Activated gamma-delta T cell (primary cell): ENCODE measurements around the gene USP32.
"Not testable (repeated sequence)": the region's sequence is repeated elsewhere in the genome, so short reads cannot be mapped to it uniquely, and the experiment has no call there.

ENCODE experiments used
- DNase-seq: peaks from one replicate; lab custom pipeline; 2025; lab: John Stamatoyannopoulos, UW

The USP32 gene

DNA sequence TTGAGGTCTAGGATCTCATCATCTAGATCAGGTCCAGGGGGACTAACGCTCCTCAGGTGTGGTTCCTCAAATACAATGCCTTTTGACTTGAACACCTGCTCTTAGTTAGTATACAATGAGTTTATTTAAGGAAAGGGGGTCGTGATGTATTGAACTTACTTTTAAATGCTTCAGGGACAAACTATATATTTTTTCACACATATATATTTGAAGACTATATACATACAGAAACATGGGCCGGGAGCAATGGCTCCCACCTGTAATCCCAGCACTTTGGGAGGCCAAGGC lies 11.5 kb upstream of the USP32 start:
- no peak for DNase-seq

DNA sequence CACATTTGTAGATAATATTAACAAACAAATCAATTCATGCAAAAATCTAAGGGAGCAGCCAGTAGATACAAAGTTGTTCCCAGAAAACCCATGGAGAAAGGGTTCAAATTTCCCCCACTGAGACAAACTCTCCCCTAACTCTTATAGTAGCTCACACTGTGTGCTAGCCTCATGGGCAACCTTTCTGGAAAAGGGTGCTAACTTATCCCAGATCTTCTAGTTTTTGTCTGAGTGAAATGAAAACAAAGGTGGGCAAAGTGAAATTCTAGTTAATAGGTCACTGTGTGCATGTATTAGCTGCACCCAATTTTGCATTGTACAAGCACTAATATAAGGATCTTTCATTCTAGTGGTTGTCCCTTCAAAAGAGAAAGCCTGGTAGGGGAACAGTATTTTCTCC lies 9.9 kb upstream of the USP32 start:
- DNase-seq: no peak

DNA sequence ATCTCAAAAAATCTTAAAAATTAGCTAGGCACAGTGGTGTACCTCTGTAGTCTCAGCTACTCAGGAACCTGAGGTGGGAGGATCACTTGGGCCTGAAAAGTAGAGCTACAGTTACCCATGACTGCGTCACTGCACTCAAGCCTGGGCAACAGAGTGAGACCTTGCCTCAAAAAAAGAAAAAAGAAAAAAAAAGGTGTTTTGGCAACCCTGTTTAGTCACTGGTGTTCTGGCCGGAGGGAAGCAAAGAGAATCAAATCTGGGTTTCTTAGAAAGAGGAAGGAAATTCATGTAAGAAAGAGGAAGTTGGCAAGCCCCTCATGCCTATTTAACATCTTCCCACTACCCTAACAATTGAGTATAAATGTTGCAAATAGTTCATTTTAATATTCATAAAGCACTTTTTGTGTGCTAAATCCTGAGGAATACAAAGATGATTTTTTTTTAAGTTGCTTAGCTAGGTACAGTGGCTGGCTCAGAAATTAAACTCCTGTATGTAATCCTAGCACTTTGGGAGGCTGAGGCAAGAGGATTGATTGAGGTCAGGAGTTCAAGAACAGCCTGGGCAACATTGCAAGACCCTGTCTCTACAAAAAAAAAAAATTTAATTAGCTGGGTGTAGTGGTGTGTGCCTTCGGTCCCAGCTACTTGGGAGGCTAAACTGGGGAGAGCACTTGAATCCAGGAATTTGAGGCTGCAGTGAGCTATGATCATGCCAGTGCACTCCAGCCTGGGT lies 6.5 kb upstream of the USP32 start:
- no peak for DNase-seq

DNA sequence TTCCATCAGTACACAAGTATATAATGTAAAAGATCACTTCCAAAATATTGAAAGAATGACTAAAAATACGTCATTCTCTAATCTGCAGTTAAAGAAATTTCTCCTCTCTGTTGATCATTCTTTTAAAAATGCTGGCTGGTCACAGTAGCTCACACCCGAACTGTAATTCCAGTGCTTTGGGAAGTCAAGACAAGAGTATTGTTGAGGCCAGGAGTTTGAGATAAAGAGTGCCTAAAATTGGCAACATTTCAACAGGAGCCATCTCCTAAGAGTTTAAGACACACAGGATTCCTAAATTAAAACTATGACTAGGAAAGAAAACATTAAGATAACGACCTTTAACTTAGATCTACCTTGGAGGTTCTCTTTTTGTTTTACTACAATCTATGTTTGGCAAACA lies 4.5 kb upstream of the USP32 start:
- no peak for DNase-seq

DNA sequence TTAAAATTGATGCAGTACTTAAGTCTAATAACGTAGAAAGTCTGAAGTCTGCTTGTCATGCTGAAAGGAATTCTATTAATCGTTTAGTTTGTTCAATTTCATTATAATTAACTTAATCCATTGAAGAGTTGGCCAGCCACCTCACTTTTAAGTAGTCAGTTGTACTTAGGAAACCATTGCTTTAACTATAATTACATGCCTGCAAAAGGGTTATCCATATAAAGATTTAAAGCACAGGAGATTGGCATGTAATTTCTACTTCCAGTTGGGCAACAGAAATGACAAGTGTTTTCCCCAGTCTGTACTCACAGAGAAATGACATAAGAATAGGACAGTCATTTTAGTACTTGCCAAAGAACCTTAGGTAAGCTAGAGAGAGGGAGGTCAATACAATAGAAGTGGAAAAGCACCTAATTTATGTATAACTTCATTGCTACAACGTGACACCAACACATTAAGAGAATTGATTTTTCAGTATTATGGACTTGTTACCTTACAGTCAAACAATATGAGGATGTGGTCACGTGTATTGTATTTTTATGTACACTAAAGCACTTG lies 3.7 kb upstream of the USP32 start:
- DNase-seq: no peak

DNA sequence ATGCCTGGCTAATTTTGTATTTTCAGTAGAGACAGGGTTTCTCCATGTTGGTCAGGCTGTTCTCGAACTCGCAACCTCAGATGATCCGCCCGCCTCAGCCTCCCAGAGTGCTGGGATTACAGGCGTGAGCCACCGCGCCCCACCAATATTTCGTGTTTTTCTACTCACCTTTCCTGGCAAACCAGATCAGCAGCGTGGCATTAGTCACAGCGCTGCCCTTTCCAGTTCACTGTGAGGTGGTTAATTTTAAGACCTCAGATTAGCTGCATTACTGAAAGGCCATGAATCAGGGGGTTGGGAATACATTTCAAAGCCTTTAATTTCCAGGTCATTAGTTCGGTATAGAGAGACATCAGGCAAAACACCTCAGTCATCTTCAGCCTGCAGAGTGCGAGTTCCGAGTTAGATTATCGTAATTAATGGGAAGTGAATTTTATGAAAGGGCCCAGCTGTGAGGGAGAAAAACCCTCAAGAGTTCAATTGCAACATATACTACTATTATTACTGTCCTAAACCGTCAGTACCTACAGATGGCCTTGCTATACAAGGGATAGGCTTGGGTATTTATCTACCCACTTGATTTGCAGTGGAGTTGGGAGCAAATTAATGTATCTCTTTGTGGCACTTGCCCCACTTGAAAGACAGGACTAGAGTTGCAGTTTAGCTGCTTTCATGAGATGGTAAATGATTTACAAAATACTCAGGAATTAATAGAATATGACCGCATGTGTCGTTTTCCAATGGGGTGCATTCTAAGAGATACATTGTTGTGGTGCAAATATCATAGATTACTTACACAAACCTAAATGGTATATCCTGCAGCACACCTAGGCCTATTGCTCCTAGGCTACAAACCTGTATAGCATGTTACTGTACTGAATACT lies 2.1 kb upstream of the USP32 start:
- no peak for DNase-seq

DNA sequence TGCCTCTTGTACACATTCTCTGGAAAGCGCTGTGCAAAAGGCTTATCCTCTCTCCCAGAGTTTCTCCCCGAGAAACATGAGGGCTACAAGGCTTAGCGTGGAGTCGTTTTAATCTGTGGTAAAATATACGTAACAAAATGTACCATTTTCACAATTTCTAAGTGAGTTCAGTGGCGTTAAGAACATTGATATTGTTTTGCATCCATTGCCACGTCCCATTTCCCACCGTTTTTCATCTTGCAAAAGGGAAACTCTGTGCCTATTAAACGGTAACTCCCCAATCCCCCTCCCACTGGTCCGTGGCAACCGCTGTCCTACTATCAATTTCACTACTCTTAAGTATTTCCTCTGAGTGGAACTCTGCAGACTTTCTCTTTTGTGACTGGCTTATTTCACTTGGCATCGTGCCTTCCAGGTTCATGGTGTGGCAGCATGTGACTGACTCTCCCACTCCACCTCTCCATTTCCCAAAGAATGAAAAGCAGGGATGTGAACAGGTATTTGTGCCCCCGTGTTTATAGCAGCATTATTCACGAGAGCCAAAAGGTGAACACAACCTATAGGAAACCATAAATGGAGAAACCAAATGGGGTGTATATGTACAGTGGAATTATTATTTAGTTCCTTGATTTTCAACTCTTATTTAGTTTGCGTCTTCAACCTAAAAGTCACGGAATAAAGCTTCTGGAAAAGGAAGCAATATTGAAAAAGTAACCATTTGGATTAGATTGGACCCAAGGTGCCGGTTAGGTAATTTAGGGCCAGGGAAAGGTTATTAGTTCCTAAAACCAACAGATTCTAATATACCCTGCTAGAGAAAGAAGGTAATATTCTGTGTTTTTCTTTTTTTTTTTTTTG lies 1.1 kb upstream of the USP32 start:
- DNase-seq: no peak

DNA sequence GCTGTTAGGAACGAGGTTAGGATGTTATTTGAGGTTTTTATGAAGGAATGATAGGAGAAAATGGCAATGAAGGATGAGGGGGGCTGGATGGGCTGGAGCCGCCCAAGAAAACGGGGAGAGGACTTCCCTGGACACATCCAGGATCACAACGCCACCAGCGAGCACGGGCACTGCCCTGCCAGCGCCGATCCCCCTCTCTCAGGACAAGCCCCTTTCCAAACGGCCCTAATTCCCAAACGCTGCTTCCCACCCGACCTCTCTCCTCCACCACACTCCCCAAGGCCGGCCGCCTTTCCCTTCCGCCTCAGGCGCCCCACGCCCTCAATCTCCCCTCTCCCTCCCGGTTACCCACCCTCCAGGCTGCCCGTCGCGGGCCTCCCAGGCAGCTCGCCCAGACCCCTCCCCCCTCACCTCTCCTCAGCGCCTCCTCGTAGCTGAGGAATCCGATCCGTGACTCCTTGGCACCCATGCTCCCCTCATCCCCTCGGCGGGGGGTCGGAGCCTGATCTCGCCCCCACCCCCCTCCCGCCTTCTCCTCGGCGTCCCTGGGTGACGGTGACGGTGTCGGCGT lies 377 bp downstream of the USP32 start:
- no peak for DNase-seq

DNA sequence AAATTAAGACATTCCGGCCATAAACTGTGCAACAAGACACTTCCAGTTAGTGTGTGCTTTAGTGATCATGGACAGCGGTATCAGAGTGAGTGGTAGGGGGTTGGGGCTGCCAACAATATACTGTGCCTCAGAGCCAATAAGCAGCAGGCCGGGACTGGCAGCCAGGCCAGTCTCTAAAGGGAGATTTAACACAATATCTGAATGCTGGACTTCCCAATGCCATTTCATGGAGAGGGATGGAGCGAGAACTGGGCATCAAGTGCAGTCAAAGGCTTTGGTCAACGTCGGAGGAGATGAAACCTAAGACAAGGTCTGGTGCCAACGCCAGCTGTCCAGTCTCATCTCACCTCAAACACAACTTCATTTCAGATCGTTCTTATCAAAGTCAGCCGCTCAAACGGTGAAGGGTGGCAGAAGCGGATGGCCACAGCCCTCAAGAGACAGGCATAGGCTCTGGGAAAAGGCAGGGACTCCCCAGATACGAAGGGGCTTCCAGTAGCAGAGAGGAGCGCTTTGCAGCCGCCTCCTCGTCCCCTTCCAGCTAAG lies 935 bp downstream of the USP32 start:
- DNase-seq: no peak

DNA sequence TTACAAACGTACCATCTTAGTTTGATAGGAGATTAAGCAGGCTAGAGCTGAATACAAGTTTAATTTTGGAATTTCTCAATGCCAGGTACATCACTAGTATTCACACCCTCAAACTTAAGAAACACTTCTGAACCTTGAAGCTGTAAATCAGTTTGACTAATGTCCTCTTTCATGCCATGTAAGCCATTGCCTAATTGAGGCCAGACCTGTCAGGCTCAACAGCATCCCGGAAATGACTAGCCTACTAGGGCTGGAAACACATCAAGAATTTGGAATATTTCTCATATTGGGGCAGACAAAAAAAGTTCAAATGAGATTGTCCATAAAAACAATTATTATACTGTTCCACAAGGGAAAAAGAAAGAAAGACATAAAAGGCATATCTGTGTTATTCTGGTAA lies 1.7 kb downstream of the USP32 start:
- no peak for DNase-seq

DNA sequence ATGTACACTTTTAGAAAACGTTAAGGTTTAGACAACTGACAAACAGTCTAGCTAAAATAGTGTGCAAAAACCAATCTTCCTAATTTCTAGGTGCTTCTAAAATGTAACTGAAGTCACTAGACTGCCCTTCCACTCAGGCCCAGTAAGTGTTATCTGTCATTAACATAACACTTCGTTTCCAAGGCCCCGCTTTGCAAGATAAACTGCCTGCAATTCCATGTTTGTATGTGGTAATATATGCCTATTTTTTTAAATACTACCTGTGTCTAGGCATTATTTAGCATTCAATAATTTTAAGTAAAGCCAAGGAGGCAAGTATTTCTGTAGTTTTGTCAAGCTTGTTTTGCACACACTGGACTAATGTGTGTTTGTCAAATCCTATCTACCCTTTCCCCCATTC lies 3.2 kb downstream of the USP32 start:
- no peak for DNase-seq

DNA sequence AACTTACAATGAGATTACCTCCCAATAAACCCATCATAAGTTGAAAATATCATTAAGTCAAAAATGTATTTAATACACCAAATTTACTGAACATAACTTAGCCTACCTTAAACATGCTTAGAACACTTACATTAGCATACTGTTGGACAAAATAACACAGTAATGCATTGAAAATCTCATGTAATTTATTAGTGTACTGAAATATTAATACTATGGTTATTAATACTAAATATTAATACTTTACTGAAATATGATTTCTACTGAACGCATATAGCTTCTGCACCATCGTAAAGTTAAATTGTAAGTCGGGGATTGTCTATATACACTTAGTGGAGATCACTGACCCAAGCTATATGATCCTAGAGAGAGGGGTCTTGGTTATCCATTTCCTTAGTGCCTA lies 4.3 kb downstream of the USP32 start:
- no peak for DNase-seq

DNA sequence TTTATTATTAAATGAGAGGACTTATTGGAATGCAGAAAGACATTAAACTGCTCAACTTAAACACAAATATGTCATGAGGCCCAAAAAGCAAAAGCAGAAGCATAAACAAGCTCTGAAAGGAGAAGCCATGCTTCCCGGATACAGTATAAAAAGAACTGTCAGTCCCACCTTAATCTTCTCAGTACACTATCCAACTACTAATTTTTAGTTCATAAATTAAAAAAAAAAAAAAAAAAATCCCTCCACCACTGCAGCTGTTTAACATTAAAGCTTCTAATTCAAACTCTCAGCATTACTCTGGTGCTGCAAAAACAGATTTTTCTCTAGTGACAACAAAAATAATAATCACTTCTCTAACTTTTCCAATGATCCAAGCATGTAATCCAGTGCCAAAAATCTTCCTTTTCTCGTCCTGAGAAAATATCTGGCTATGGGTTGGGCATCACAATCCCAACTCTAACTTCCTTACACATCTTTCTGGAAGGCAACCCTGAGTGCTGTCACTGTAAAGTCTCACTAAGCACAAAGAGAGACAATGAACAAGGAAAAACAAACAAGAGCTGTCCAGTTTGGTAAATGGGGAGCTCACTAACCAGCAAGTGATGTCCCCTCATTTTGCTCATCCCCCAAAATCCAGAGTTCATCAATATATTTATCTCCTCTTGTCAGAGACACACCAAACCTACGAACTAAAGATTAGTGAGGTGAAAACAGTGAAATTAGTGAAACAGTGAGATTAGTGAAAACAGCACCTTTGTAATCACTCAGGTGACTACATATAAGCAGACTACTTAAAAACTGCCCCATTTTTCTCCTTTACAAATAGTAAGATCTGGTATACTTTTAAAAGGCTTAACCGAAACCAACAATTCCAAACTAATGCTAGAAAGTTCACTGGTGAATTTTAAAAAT lies 5.5 kb downstream of the USP32 start:
- DNase-seq: no peak

DNA sequence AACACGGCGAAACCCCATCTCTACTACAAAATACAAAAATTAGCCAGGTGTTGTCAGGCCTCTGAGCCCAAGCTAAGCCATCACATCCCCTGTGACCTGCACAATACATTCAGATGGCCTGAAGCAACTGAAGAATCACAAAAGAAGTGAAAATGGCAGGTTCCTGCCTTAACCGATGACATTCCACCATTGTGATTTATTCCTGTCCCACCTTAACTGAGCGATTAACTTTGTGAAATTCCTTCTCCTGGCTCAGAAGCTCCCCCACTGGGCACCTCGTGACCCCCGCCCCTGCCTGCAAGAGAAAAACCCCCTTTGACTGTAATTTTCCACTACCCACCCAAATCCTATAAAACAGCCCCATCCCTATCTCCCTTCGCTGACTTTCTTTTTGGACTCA lies 7.0 kb downstream of the USP32 start:
- DNase-seq: not testable (repeated sequence)

DNA sequence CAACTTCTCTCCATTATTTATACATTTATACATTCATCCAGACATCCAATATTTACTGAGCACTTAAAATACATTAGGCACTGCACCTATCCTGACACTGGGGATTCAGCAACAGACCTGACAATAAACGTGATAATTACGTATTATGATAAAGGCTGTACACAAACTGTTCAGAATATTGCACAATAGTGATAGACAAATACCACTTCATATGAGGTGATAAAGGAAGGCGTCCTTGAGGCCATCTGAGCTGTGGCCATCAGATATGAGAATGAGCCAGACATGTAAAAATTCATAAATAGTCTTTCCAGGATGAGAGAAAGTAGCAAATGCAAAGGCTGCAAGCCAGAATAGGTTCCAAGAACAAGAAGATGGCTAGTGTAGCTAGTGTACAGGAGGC lies 8.6 kb downstream of the USP32 start:
- DNase-seq: no peak

DNA sequence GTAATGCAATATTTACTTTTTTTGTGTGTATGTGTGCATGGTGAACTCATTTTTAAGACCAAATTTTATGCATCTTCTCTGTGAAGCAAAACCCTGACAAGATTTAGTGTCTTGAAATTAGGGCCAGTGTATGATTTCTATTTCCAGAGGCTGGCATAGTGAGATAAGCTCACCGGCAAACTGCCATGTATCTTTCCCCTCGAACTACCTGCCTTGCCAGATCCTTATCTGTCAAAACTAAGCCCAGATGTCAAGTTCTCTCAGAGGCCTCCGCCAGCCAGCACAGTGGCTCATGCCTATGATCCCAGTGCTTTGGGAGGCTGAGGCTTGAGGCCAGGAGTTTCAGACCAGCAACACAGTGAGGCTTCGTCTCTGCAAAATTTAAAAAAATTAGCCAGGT lies 10.0 kb downstream of the USP32 start:
- no peak for DNase-seq

DNA sequence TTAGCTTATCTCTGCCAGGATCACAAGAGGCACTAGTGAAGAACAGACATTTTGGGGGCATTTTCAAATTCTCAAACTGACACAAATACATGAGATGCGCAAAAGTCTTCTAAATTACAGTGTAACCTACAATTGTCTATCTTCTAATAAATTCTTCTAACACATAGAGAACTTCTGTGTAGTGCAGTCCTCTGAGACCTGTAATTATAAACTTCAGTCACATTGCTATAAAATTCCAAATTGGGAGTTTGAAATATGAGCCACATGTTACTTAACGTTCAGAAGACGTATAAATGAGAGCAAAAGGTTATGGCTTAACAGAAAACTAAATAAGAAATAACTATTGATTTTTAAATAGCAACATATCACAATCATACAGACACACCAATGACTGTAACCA lies 12.5 kb downstream of the USP32 start:
- DNase-seq: not testable (repeated sequence)

DNA sequence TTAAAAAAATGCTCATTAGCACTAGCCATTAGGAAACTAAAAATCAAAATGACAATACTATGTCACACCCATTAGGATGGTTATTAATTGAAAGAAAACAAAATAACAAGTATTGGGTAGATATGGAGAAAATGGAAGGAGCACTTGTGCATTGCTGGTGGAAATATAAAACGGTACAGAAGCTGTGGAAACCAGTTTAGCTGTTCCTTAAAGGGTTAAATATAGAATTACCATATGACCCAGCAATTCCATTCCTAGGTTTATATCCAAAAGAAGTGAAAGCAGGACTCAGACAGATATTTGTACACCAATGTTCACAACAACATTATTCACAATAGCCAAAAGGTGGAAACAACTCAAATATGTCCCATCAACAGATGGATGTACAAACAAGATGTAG lies 13.7 kb downstream of the USP32 start:
- DNase-seq: not testable (repeated sequence)

DNA sequence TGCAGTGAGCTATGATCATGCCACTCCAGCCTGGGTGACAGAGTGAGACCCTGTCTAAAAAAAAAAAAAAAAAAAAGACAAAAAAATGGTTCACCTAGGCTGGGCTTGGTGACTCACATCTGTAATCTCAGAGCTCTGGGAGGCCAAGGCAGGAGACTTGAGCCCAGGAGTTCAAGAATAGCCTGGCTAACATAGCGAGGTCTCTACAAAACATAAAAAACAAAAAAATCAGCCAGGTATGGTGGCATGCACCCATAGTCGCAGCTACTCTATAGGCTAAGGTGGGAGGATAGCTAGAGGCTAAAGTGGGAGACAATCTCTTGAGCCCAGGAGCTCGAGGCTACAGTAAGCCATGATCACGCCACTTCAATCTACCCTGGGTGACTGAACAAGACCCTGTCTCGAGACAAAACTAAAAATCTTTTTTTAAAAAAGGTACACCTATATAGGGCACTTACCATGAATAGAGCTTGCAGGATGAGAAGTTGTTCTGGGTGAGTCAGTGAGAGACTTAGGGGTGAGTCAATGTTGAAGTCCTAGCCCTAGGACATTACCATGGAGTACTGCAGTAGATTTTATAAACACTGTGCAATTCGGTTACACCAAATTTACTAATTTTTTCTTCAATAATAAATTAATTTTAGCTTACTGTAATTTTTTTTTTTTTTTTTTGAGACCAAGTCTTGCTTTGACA lies 19.0 kb downstream of the USP32 start:
- DNase-seq: no peak
